Activated naive CD4-positive, alpha-beta T cell (primary cell): ENCODE data around the gene SP110.
"Not testable (repeated sequence)": the region's sequence is repeated elsewhere in the genome, so short reads cannot be mapped to it uniquely, and the experiment has no call there.

ENCODE experiments used
- DNase-seq, 4 experiments: peaks; one replicate each; lab custom pipeline; 2025; lab: John Stamatoyannopoulos, UW

The SP110 gene

DNA sequence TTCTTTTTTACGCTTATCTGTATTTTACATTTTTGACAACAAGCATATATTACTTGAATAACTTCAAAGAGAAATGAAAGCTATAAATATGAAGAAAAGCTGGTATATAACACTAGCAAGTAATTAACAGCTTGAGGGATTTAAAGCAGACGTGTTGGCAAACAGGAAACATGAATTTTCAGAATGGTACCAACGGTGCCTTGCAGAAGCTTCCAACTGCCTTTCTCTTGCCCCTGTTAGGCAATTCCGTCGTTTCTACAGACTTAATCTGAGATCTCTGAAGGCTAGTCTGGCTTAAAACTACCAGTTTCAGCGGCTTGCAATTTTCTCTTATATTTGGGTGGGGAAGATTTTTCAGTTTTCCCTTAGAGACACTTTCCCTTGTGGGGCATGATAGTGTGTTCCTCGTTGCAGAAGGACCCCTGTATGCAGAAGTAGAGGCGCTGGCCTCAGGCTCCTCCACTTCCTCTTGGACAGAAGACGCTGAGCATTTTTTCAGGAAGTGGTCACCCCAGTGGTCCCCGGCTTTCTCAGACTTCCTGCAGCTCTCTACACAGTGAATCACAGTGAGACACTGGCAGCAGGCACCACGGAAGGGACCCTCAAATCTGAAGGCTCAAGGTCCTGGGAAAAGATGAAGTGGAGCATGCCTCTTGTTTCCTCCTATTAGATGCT is 94.9 kb downstream of the SP110 start:
- no peak for DNase-seq

DNA sequence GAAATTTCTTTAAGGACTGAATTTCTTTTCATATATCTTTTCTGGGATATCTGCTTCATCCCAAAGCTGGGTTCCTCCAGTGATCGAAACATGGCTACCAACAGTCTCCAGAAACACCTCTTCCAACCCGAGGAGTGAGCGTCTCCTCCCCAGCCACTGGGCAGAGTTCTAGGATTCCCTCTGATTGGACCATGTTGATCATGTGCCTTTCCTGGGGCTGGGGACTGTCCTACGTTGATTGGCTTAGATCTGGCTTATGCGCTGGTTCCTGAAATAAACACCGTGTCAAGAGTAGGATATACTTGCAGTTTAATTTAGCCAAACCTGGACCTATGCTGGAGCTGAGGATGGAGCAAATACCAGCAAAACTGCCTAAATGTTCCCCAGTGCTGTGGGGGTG is 95.5 kb downstream of the SP110 start:
- no peak for DNase-seq

DNA sequence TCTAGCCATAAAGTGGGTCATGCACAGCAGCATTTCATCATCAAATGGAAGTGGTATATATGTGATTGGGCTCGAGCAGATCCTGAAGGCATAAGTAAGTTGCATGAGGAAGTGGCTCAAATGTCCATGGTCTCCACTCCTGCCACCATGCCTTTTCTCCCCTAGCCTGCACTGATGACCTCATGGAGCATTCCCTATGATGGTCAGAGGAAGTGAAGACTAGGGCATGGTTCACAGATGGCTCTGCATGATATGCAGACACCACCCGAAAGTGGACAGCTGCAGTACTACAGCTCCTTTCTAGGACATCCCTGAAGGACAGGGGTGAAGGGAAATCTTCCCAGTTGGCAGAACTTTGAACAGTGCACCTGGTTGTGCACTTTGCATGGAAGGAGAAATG is 99.4 kb downstream of the SP110 start:
- DNase-seq, result not testable (repeated sequence)

DNA sequence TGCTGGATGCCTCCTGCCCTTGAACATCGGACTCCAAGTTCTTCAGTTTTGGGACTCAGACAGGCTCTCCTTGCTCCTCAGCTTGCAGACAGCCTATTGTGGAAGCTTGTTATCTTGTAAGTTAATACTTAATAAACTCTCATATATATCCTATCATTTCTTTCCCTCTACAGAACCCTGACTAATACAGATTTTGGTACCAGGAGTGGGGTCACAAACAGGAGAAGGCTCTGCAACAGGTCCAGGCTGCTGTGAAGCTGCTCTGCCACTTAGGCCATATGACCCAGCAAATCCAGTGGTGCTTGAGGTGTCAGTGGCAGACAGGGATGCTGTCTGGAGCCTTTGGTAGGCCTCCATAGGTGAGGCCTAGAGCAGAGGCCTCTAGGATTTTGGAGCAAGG is 100.0 kb downstream of the SP110 start:
- not testable (repeated sequence) for DNase-seq
